ENCODE measurements around the gene ADAMTS9. TPM values are rescaled to one million over a fixed set of nuclear protein-coding genes. Genes with fewer than 3 reads are reported as not detected.

Gene ADAMTS9
- total and polyA plus RNA-seq, 2 experiments from 2014 or later = 0.31 to 0.81 TPM

DNA sequence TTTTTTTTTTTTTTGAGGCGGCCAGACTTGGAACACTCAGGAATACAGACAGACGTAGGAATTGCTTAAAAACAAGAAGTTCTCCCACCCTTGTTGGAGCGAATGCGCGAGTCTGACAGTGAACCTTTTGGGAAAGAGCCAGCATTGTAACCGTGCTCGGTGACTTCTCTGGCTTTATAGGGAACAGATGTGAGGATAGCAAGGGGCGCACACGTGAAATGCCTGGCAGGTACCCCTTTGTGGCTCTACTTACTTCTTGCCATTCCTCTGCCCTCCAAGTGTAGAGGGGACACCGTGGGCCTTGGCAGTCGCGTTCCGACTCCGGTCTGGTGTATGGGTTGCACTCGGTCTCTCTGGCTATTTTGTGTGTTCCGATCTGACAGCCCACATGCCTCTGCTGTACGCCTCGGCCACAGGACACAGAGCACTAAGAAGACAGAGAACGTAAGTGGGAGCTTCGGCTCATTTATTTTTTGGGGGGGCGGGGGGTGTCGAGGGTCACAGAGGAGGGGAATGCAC is 126.4 kb downstream of the ADAMTS9 start (continued):
- TF ChIP-seq EZH2 (IDR thresholded peaks at IDR 0.05; ENCODE audit: low read depth, unreplicated experiment) (no peak), STAT1 (IDR thresholded peaks at IDR 0.05; ENCODE audit: unreplicated experiment) (no peak), CREB1 (CRISPR knock-in tag; IDR thresholded peaks at IDR 0.05; ENCODE audit: low read depth) (no peak), ZNF114 (CRISPR knock-in tag; IDR thresholded peaks at IDR 0.05) (no peak)
- TF ChIP-seq, protein P1, sequence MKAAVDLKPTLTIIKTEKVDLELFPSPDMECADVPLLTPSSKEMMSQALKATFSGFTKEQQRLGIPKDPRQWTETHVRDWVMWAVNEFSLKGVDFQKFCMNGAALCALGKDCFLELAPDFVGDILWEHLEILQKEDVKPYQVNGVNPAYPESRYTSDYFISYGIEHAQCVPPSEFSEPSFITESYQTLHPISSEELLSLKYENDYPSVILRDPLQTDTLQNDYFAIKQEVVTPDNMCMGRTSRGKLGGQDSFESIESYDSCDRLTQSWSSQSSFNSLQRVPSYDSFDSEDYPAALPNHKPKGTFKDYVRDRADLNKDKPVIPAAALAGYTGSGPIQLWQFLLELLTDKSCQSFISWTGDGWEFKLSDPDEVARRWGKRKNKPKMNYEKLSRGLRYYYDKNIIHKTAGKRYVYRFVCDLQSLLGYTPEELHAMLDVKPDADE (IDR thresholded peaks at IDR 0.05) = no peak

DNA sequence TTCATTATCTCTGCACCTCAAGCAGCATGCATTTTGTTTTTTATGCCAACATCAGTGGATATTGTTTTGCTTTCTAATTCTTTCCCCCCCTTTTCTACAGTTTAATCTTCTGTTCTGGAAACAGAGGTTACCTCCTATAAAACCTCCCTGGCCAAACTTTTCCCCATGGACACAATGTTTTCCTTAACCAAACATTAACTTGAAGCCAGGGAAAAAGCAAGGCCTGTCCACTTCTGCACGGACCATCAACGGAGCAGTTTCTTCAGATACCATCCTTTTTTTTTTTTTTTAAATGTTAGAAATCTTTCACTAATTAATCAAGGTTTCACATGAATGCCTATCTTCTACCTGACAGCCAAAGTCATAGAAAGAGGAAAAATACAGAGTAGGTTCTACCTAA is 127.0 kb downstream of the ADAMTS9 start:
- ATAC-seq = no peak
- H3K79me2 ChIP-seq (replicated peaks; ENCODE audit: insufficient read depth) = no peaks in the 10 kb centered on the region
- H2AFZ ChIP-seq = no peak overlapping the region
- H4K20me1 ChIP-seq (replicated peaks; ENCODE audit: insufficient read depth) = no peaks in the 10 kb centered on the region
- Mint-ChIP-seq H3K9me3 (no peaks in the 10 kb centered on the region), H3K27ac (no peak overlapping the region), H3K4me3 (no peak overlapping the region), H3K4me1 (peaks cover 5% of the 10 kb centered on the region), H3K27me3 (ENCODE audit: insufficient read depth, low read depth, poor library complexity) (peaks cover 5% of the 10 kb centered on the region), H3K36me3 (ENCODE audit: low read depth) (no peaks in the 10 kb centered on the region)
- H3K4me2 ChIP-seq = no peak overlapping the region
- H3K36me3 ChIP-seq (ENCODE audit: insufficient read depth) = no peaks in the 10 kb centered on the region
- no peak overlapping the region for H3K4me3 ChIP-seq
- no peak overlapping the region for H3K27ac ChIP-seq (ENCODE audit: low read depth)
- H3K4me1 ChIP-seq (ENCODE audit: insufficient read depth) = no peaks in the 10 kb centered on the region
- H3K27me3 ChIP-seq (ENCODE audit: insufficient read depth) = no peaks in the 10 kb centered on the region
- H3F3A ChIP-seq (replicated peaks; ENCODE audit: low read depth) = no peaks in the 10 kb centered on the region
- no peak for DNase-seq (ENCODE audit: low spot score)
- H3K9me2 ChIP-seq (ENCODE audit: insufficient read depth) = no peaks in the 10 kb centered on the region
- TF ChIP-seq ZNF114 (CRISPR knock-in tag; IDR thresholded peaks at IDR 0.05) (no peak), EZH2phosphoT487 (IDR thresholded peaks at IDR 0.05; ENCODE audit: unreplicated experiment) (no peak), EZH2 (IDR thresholded peaks at IDR 0.05; ENCODE audit: low read depth, unreplicated experiment) (no peak), JUNB (IDR thresholded peaks at IDR 0.05; ENCODE audit: unreplicated experiment) (no peak), ZNF331 (CRISPR knock-in tag; IDR thresholded peaks at IDR 0.05; ENCODE audit: low read depth) (no peak), CREB1 (CRISPR knock-in tag; IDR thresholded peaks at IDR 0.05; ENCODE audit: low read depth) (no peak), POLR2AphosphoS5 (IDR thresholded peaks at IDR 0.05; ENCODE audit: low read depth) (no peak), STAT1 (IDR thresholded peaks at IDR 0.05; ENCODE audit: unreplicated experiment) (no peak)
- TF ChIP-seq, protein P2, sequence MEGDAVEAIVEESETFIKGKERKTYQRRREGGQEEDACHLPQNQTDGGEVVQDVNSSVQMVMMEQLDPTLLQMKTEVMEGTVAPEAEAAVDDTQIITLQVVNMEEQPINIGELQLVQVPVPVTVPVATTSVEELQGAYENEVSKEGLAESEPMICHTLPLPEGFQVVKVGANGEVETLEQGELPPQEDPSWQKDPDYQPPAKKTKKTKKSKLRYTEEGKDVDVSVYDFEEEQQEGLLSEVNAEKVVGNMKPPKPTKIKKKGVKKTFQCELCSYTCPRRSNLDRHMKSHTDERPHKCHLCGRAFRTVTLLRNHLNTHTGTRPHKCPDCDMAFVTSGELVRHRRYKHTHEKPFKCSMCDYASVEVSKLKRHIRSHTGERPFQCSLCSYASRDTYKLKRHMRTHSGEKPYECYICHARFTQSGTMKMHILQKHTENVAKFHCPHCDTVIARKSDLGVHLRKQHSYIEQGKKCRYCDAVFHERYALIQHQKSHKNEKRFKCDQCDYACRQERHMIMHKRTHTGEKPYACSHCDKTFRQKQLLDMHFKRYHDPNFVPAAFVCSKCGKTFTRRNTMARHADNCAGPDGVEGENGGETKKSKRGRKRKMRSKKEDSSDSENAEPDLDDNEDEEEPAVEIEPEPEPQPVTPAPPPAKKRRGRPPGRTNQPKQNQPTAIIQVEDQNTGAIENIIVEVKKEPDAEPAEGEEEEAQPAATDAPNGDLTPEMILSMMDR (conservative IDR thresholded peaks at IDR 0.05; ENCODE audit: low read depth in 2 of 2) = no peak
- TF ChIP-seq, protein P3, sequence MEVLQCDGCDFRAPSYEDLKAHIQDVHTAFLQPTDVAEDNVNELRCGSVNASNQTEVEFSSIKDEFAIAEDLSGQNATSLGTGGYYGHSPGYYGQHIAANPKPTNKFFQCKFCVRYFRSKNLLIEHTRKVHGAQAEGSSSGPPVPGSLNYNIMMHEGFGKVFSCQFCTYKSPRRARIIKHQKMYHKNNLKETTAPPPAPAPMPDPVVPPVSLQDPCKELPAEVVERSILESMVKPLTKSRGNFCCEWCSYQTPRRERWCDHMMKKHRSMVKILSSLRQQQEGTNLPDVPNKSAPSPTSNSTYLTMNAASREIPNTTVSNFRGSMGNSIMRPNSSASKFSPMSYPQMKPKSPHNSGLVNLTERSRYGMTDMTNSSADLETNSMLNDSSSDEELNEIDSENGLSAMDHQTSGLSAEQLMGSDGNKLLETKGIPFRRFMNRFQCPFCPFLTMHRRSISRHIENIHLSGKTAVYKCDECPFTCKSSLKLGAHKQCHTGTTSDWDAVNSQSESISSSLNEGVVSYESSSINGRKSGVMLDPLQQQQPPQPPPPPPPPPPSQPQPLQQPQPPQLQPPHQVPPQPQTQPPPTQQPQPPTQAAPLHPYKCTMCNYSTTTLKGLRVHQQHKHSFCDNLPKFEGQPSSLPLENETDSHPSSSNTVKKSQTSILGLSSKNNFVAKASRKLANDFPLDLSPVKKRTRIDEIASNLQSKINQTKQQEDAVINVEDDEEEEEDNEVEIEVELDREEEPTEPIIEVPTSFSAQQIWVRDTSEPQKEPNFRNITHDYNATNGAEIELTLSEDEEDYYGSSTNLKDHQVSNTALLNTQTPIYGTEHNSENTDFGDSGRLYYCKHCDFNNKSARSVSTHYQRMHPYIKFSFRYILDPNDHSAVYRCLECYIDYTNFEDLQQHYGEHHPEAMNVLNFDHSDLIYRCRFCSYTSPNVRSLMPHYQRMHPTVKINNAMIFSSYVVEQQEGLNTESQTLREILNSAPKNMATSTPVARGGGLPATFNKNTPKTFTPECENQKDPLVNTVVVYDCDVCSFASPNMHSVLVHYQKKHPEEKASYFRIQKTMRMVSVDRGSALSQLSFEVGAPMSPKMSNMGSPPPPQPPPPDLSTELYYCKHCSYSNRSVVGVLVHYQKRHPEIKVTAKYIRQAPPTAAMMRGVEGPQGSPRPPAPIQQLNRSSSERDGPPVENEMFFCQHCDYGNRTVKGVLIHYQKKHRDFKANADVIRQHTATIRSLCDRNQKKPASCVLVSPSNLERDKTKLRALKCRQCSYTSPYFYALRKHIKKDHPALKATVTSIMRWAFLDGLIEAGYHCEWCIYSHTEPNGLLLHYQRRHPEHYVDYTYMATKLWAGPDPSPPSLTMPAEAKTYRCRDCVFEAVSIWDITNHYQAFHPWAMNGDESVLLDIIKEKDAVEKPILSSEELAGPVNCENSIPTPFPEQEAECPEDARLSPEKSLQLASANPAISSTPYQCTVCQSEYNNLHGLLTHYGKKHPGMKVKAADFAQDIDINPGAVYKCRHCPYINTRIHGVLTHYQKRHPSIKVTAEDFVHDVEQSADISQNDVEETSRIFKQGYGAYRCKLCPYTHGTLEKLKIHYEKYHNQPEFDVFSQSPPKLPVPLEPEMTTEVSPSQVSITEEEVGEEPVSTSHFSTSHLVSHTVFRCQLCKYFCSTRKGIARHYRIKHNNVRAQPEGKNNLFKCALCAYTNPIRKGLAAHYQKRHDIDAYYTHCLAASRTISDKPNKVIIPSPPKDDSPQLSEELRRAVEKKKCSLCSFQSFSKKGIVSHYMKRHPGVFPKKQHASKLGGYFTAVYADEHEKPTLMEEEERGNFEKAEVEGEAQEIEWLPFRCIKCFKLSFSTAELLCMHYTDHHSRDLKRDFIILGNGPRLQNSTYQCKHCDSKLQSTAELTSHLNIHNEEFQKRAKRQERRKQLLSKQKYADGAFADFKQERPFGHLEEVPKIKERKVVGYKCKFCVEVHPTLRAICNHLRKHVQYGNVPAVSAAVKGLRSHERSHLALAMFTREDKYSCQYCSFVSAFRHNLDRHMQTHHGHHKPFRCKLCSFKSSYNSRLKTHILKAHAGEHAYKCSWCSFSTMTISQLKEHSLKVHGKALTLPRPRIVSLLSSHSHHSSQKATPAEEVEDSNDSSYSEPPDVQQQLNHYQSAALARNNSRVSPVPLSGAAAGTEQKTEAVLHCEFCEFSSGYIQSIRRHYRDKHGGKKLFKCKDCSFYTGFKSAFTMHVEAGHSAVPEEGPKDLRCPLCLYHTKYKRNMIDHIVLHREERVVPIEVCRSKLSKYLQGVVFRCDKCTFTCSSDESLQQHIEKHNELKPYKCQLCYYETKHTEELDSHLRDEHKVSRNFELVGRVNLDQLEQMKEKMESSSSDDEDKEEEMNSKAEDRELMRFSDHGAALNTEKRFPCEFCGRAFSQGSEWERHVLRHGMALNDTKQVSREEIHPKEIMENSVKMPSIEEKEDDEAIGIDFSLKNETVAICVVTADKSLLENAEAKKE (CRISPR knock-in tag; IDR thresholded peaks at IDR 0.05) = no peak
- TF ChIP-seq, protein P4, sequence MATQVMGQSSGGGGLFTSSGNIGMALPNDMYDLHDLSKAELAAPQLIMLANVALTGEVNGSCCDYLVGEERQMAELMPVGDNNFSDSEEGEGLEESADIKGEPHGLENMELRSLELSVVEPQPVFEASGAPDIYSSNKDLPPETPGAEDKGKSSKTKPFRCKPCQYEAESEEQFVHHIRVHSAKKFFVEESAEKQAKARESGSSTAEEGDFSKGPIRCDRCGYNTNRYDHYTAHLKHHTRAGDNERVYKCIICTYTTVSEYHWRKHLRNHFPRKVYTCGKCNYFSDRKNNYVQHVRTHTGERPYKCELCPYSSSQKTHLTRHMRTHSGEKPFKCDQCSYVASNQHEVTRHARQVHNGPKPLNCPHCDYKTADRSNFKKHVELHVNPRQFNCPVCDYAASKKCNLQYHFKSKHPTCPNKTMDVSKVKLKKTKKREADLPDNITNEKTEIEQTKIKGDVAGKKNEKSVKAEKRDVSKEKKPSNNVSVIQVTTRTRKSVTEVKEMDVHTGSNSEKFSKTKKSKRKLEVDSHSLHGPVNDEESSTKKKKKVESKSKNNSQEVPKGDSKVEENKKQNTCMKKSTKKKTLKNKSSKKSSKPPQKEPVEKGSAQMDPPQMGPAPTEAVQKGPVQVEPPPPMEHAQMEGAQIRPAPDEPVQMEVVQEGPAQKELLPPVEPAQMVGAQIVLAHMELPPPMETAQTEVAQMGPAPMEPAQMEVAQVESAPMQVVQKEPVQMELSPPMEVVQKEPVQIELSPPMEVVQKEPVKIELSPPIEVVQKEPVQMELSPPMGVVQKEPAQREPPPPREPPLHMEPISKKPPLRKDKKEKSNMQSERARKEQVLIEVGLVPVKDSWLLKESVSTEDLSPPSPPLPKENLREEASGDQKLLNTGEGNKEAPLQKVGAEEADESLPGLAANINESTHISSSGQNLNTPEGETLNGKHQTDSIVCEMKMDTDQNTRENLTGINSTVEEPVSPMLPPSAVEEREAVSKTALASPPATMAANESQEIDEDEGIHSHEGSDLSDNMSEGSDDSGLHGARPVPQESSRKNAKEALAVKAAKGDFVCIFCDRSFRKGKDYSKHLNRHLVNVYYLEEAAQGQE (IDR thresholded peaks at IDR 0.05; ENCODE audit: unreplicated experiment) = no peak
